ENCODE data around the gene POLD4.

- no peak for TF ChIP-seq POLR2A (IDR thresholded peaks at IDR 0.05; ENCODE audit: low read depth, low read length)
- TF ChIP-seq CTCF (IDR thresholded peaks at IDR 0.05; ENCODE audit: extremely low read depth in 1 of 2, insufficient read depth in 1 of 2, low read depth in 1 of 2, low read length in 2 of 2) = no peak
- TF ChIP-seq GATA2 (IDR thresholded peaks at IDR 0.05; ENCODE audit: insufficient read depth, insufficient read length, low read depth, low read length) = no peak
- no peak for TF ChIP-seq MAX (IDR thresholded peaks at IDR 0.05; ENCODE audit: insufficient read depth, insufficient read length)
- no peak for TF ChIP-seq MYC (IDR thresholded peaks at IDR 0.05; ENCODE audit: low read depth, low read length)
- TF ChIP-seq EZH2 (IDR thresholded peaks at IDR 0.05; ENCODE audit: borderline replicate concordance, low read depth, low read length, severe bottlenecking) = no peak
These were observed 49.4 kb downstream of the POLD4 start for GRCh38 chr11:67303835-67304411.
